Progenitor cell of endocrine pancreas (in vitro differentiated cells): Measurements from ENCODE around the gene PUM1. TPM values are rescaled to one million over a fixed set of nuclear protein-coding genes. Genes with fewer than 3 reads are reported as not detected.
"Not testable (repeated sequence)": the region's sequence is repeated elsewhere in the genome, so short reads cannot be mapped to it uniquely, and the experiment has no call there.

Source experiments
- DNase-seq: peaks from one replicate; pipeline ENCODE4 v3.0.0; 2021; ENCODE audit warnings: low spot score; ENCODE audit not compliant: unreplicated experiment
- H3K27ac Mint-ChIP-seq: 2 replicates; pipeline ENCODE4 v1.8.0; 2021; ENCODE audit warnings: mild to moderate bottlenecking, moderate library complexity, mixed read lengths
- H3K27me3 Mint-ChIP-seq: 2 replicates; pipeline ENCODE4 v1.8.0; 2021; ENCODE audit warnings: mixed read lengths
- H3K36me3 Mint-ChIP-seq: 2 replicates; pipeline ENCODE4 v1.8.0; 2022; ENCODE audit warnings: mixed read lengths; ENCODE audit not compliant: insufficient read depth
- H3K4me1 Mint-ChIP-seq: 2 replicates; pipeline ENCODE4 v1.8.0; 2021; ENCODE audit warnings: low read depth, mixed read lengths
- H3K4me3 Mint-ChIP-seq: 2 replicates; pipeline ENCODE4 v1.8.0; 2021; ENCODE audit warnings: low read depth, mild to moderate bottlenecking, moderate library complexity, mixed read lengths
- H3K9me3 Mint-ChIP-seq: 2 replicates; pipeline ENCODE4 v1.8.0; 2021; ENCODE audit warnings: low read depth, mixed read lengths
- total RNA-seq: library from RNA; stranded (reverse); gene quantifications from 2 replicates; pipeline ENCODE4 v1.2.1, GENCODE V29; 2021
- TF ChIP-seq, protein P1 (sequence below): fragments of 200-600 bp; sonication (generic); IDR thresholded peaks from one replicate; pipeline ENCODE4 v1.5.0; 2021; ENCODE audit warnings: antibody characterized with exemption, mild to moderate bottlenecking; ENCODE audit not compliant: unreplicated experiment

Gene PUM1
- total RNA-seq, 1 donor from 2014 or later, result 249 TPM

GRCh38 chr1:30952098-30952497 lies 113.4 kb downstream of the PUM1 start:
- Mint-ChIP-seq H3K27me3 (no peaks in the 10 kb centered on the region), H3K36me3 (peaks cover 56% of the 10 kb centered on the region)
- TF ChIP-seq, protein P1, sequence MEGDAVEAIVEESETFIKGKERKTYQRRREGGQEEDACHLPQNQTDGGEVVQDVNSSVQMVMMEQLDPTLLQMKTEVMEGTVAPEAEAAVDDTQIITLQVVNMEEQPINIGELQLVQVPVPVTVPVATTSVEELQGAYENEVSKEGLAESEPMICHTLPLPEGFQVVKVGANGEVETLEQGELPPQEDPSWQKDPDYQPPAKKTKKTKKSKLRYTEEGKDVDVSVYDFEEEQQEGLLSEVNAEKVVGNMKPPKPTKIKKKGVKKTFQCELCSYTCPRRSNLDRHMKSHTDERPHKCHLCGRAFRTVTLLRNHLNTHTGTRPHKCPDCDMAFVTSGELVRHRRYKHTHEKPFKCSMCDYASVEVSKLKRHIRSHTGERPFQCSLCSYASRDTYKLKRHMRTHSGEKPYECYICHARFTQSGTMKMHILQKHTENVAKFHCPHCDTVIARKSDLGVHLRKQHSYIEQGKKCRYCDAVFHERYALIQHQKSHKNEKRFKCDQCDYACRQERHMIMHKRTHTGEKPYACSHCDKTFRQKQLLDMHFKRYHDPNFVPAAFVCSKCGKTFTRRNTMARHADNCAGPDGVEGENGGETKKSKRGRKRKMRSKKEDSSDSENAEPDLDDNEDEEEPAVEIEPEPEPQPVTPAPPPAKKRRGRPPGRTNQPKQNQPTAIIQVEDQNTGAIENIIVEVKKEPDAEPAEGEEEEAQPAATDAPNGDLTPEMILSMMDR, result no peak

DNA sequence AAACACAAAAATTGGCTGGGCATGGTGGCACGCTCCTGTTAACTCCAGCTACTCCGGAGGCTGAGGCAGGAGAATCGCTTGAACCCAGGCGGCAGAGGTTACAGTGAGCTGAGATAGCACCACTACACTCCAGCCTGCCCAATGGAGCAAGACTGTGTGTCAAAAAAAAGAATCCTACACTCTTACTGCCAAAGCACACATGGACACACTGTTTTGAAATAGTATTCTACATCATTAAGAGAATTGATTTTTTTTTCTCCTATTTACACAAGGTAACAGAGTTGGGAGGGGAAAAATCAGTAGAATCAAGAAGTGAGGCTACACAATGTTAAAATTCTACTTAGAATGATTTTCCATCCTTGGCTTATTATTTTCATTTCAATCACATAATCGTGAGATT lies 114.8 kb downstream of the PUM1 start:
- Mint-ChIP-seq H3K36me3 (peaks cover 53% of the 10 kb centered on the region), H3K27me3 (no peaks in the 10 kb centered on the region), H3K4me3 (no peak overlapping the region), H3K27ac (peak overlapping the region; percentile 82), H3K4me1 (peaks cover 14% of the 10 kb centered on the region), H3K9me3 (no peaks in the 10 kb centered on the region)
- TF ChIP-seq, protein P1, result no peak
- DNase-seq, result no peak

More at GRCh38 chr1:30952098-30952497, 113.4 kb downstream of the PUM1 start:
- peak overlapping the region; percentile 88 for H3K27ac Mint-ChIP-seq
- DNase-seq, result no peak
- H3K4me1 Mint-ChIP-seq, result peaks cover 14% of the 10 kb centered on the region
- H3K9me3 Mint-ChIP-seq, result no peaks in the 10 kb centered on the region
- H3K4me3 Mint-ChIP-seq, result no peak overlapping the region

- TF ChIP-seq, protein P1, result no peak
- Mint-ChIP-seq H3K27me3 (no peaks in the 10 kb centered on the region), H3K9me3 (no peaks in the 10 kb centered on the region), H3K36me3 (peaks cover 57% of the 10 kb centered on the region), H3K27ac (no peak overlapping the region), H3K4me1 (peaks cover 14% of the 10 kb centered on the region), H3K4me3 (no peak overlapping the region)
- no peak for DNase-seq
Observed at GRCh38 chr1:30950053-30950452, 115.5 kb downstream of the PUM1 start.

DNA sequence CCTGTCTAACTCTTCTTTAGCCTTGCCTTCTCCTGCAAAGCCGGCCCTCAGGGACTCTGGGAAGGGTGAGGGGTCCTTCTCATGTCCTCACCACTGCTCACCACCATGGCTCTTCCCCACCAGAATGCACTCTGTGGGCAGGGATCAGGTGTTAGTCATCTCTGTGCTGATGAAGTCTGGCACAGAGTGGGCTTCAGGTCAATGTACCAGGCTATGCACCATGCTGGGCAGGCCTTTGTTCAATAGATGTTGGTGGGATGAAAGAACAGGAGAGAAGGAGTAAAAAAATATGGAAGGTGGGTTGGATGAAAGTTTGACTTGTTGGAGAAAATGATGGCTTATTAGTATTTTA lies 116.1 kb downstream of the PUM1 start:
- not testable (repeated sequence) for DNase-seq, H3K27me3 Mint-ChIP-seq, H3K9me3 Mint-ChIP-seq, H3K4me3 Mint-ChIP-seq, H3K27ac Mint-ChIP-seq
- peaks cover 56% of the 10 kb centered on the region for H3K36me3 Mint-ChIP-seq
- peaks cover 14% of the 10 kb centered on the region for H3K4me1 Mint-ChIP-seq

- not testable (repeated sequence) for DNase-seq, H3K4me3 Mint-ChIP-seq, H3K27me3 Mint-ChIP-seq, H3K9me3 Mint-ChIP-seq
- Mint-ChIP-seq H3K27ac (peak overlapping the region; percentile 71), H3K36me3 (peaks cover 58% of the 10 kb centered on the region), H3K4me1 (peaks cover 14% of the 10 kb centered on the region)
Observed at GRCh38 chr1:30948813-30949486, 116.6 kb downstream of the PUM1 start.

DNA sequence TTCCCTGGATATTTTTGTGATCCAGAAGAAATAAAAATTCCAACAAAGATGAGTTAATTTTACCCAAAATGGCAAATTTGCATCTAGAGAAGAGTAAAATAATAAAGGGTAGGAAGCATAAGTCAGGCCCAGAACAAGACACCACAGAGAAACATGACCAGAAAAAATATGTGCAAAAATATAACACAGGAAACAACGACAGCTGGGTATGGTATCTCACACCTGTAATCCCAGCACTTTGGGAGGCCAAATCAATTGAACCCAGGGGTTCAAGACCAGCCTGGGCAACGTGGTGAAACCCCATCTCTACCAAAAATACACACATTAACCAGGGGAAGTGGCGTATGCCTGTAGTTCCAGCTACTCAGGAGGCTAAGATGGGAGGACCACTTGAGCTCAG lies 117.2 kb downstream of the PUM1 start:
- DNase-seq, result no peak
- peaks cover 57% of the 10 kb centered on the region for H3K36me3 Mint-ChIP-seq
- TF ChIP-seq, protein P1, result no peak
- no peak overlapping the region for H3K27ac Mint-ChIP-seq
- no peaks in the 10 kb centered on the region for H3K27me3 Mint-ChIP-seq
- no peak overlapping the region for H3K4me3 Mint-ChIP-seq
- no peaks in the 10 kb centered on the region for H3K9me3 Mint-ChIP-seq
- H3K4me1 Mint-ChIP-seq, result peaks cover 14% of the 10 kb centered on the region
